Activated naive CD4-positive, alpha-beta T cell treated with anti-CD3 and anti-CD28 coated beads, Interleukin-2, amount 50 U/mL, for 72 hours (primary cell): ENCODE measurements around the gene GNG8. TPM values are rescaled to one million over a fixed set of nuclear protein-coding genes. Genes with fewer than 3 reads are reported as not detected.
A peak's percentile ranks its signal among the peaks of the same experiment; 100 is the strongest.

Experiments
- ATAC-seq, 2 donors: fragments of 150-1000 bp; cut with Tn5 transposase; 2 replicates each; pipeline ENCODE4 v1.10.0; 2021; ENCODE audit warnings: mild to moderate bottlenecking in 2 of 2, moderate library complexity in 2 of 2
- DNase-seq, 2 donors: peaks; one replicate each; pipeline ENCODE4 v3.0.0; 2021 to 2022; ENCODE audit warnings: low spot score in 2 of 2
- H3K27ac Mint-ChIP-seq, 2 donors: one replicate each; pipeline ENCODE4 v1.8.0; 2022; ENCODE audit warnings: mild to moderate bottlenecking in 2 of 2, mixed read lengths in 2 of 2
- H3K36me3 Mint-ChIP-seq, 2 donors: one replicate each; pipeline ENCODE4 v1.8.0; 2022; ENCODE audit warnings: mixed read lengths in 2 of 2
- H3K9me3 Mint-ChIP-seq, 2 donors: one replicate each; pipeline ENCODE4 v1.8.0; 2022; ENCODE audit warnings: mixed read lengths in 2 of 2
- total RNA-seq, 2 donors: library from RNA; stranded (reverse); gene quantifications; one replicate each; pipeline ENCODE4 v1.2.3, GENCODE V29; 2022

The GNG8 gene
- 10 to 100 TPM in 1 of 2 donors, 1 to 10 TPM in 1; 5.2 to 17.4 TPM for total RNA-seq

- peak in 1 of 2 donors; percentile 1 for ATAC-seq
- Mint-ChIP-seq H3K9me3 (no peaks in the 10 kb centered on the region), H3K27ac (no peak within 1 kb of the TSS), H3K36me3 (peaks cover 0 to 4% of the 10 kb centered on the region in 2 donors)
- no peak for DNase-seq
Observed at GRCh38 chr19:46635920-46636761, at the start of gene GNG8. Gene GNG8 (minus strand): TSS chr19:46636202. CDS start chr19:46634682, 1,520 bp downstream.

GRCh38 chr19:46685189-46685588 lies 49.2 kb upstream of the GNG8 start:
- H3K9me3 Mint-ChIP-seq, result no peaks in the 10 kb centered on the region
- ATAC-seq, result no peak
- peaks cover 4 to 5% of the 10 kb centered on the region in 2 donors for H3K36me3 Mint-ChIP-seq
- H3K27ac Mint-ChIP-seq, result peak overlapping the region; percentile 49 to 89
- no peak for DNase-seq

GRCh38 chr19:46678110-46678732 lies 42.2 kb upstream of the GNG8 start:
- ATAC-seq (peak; percentile 59 to 90), DNase-seq (peak in 1 of 2 donors; percentile 70)
- H3K36me3 Mint-ChIP-seq, result peaks cover 6 to 18% of the 10 kb centered on the region in 2 donors
- peak overlapping the region; percentile 74 to 75 for H3K27ac Mint-ChIP-seq
- no peaks in the 10 kb centered on the region for H3K9me3 Mint-ChIP-seq

- ATAC-seq (no peak), DNase-seq (no peak)
- no peak overlapping the region for H3K27ac Mint-ChIP-seq
- H3K36me3 Mint-ChIP-seq, result peaks cover 6 to 22% of the 10 kb centered on the region in 2 donors
- no peaks in the 10 kb centered on the region for H3K9me3 Mint-ChIP-seq
Observed at GRCh38 chr19:46674416-46675178, 38.6 kb upstream of the GNG8 start.

GRCh38 chr19:46670813-46671212 lies 34.8 kb upstream of the GNG8 start:
- DNase-seq, result no peak
- no peaks in the 10 kb centered on the region for H3K9me3 Mint-ChIP-seq
- no peak overlapping the region for H3K27ac Mint-ChIP-seq
- ATAC-seq, result no peak
- H3K36me3 Mint-ChIP-seq, result peaks cover 0 to 10% of the 10 kb centered on the region in 2 donors

GRCh38 chr19:46668662-46669061 lies 32.7 kb upstream of the GNG8 start:
- no peaks in the 10 kb centered on the region for H3K9me3 Mint-ChIP-seq
- peaks cover 0 to 10% of the 10 kb centered on the region in 2 donors for H3K36me3 Mint-ChIP-seq
- no peak overlapping the region for H3K27ac Mint-ChIP-seq
- ATAC-seq (no peak), DNase-seq (no peak)

- Mint-ChIP-seq H3K9me3 (no peaks in the 10 kb centered on the region), H3K27ac (no peak overlapping the region), H3K36me3 (no peaks in the 10 kb centered on the region)
- ATAC-seq (no peak), DNase-seq (no peak)
Observed at GRCh38 chr19:46665072-46665471, 29.1 kb upstream of the GNG8 start.

GRCh38 chr19:46661735-46662592 lies 26.0 kb upstream of the GNG8 start:
- H3K36me3 Mint-ChIP-seq, result no peaks in the 10 kb centered on the region
- DNase-seq (peak; percentile 74 to 79), ATAC-seq (peak; percentile 48 to 52)
- H3K9me3 Mint-ChIP-seq, result no peaks in the 10 kb centered on the region
- peak overlapping the region; percentile 23 to 81 for H3K27ac Mint-ChIP-seq

GRCh38 chr19:46661020-46661731 lies 25.2 kb upstream of the GNG8 start, which contains the start of gene DACT3:
Gene DACT3 (minus strand): TSS chr19:46661182. CDS start chr19:46661064, 118 bp downstream.
- DNase-seq (peak; percentile 100), ATAC-seq (peak; percentile 88 to 89)
- H3K27ac Mint-ChIP-seq, result peak within 1 kb of the TSS; percentile 47 to 81
- H3K36me3 Mint-ChIP-seq, result no peaks in the 10 kb centered on the region
- no peaks in the 10 kb centered on the region for H3K9me3 Mint-ChIP-seq

GRCh38 chr19:46660551-46661019 lies 24.6 kb upstream of the GNG8 start:
- no peak for DNase-seq
- H3K9me3 Mint-ChIP-seq, result no peaks in the 10 kb centered on the region
- ATAC-seq, result no peak
- H3K36me3 Mint-ChIP-seq, result no peaks in the 10 kb centered on the region
- peak overlapping the region in 1 of 2 donors; percentile 81 for H3K27ac Mint-ChIP-seq

- ATAC-seq (no peak), DNase-seq (no peak)
- Mint-ChIP-seq H3K27ac (no peak overlapping the region), H3K36me3 (no peaks in the 10 kb centered on the region), H3K9me3 (no peaks in the 10 kb centered on the region)
Observed at GRCh38 chr19:46660008-46660517, 24.1 kb upstream of the GNG8 start.

- DNase-seq, result no peak
- no peak for ATAC-seq
- Mint-ChIP-seq H3K36me3 (no peaks in the 10 kb centered on the region), H3K27ac (no peak overlapping the region), H3K9me3 (no peaks in the 10 kb centered on the region)
Observed at GRCh38 chr19:46659151-46660007, 23.4 kb upstream of the GNG8 start.

GRCh38 chr19:46656541-46656940 lies 20.5 kb upstream of the GNG8 start:
- peak overlapping the region in 1 of 2 donors; percentile 78 for H3K27ac Mint-ChIP-seq
- DNase-seq (no peak), ATAC-seq (peak in 1 of 2 donors; percentile 45)
- H3K36me3 Mint-ChIP-seq, result no peaks in the 10 kb centered on the region
- no peaks in the 10 kb centered on the region for H3K9me3 Mint-ChIP-seq

- ATAC-seq (no peak), DNase-seq (no peak)
- Mint-ChIP-seq H3K9me3 (no peaks in the 10 kb centered on the region), H3K36me3 (peaks cover 0 to 10% of the 10 kb centered on the region in 2 donors), H3K27ac (no peak overlapping the region)
Observed at GRCh38 chr19:46654621-46655152, 18.7 kb upstream of the GNG8 start.
